ENCODE measurements around the gene IL1A. TPM values are rescaled to one million over a fixed set of nuclear protein-coding genes. Genes with fewer than 3 reads are reported as not detected.

The IL1A gene
- total RNA-seq, 1 donor from 2014 or later = not detected

GRCh38 chr2:112764071-112765044, 19.9 kb downstream of the IL1A start, which contains the start of gene CKAP2L:
TSS of gene CKAP2L (minus strand) at chr2:112764609. CDS start at chr2:112764598, 11 bp downstream.
- Mint-ChIP-seq H3K4me1 (ENCODE audit: low read depth, unreplicated experiment) (no peaks in the 10 kb centered on the region), H3K4me3 (ENCODE audit: unreplicated experiment) (peak within 1 kb of the TSS; percentile 99), H3K9me3 (ENCODE audit: unreplicated experiment) (no peaks in the 10 kb centered on the region), H3K36me3 (ENCODE audit: unreplicated experiment) (no peaks in the 10 kb centered on the region), H3K27ac (ENCODE audit: unreplicated experiment) (peak within 1 kb of the TSS; percentile 31), H3K27me3 (ENCODE audit: unreplicated experiment) (no peaks in the 10 kb centered on the region)
- TF ChIP-seq, protein P1, sequence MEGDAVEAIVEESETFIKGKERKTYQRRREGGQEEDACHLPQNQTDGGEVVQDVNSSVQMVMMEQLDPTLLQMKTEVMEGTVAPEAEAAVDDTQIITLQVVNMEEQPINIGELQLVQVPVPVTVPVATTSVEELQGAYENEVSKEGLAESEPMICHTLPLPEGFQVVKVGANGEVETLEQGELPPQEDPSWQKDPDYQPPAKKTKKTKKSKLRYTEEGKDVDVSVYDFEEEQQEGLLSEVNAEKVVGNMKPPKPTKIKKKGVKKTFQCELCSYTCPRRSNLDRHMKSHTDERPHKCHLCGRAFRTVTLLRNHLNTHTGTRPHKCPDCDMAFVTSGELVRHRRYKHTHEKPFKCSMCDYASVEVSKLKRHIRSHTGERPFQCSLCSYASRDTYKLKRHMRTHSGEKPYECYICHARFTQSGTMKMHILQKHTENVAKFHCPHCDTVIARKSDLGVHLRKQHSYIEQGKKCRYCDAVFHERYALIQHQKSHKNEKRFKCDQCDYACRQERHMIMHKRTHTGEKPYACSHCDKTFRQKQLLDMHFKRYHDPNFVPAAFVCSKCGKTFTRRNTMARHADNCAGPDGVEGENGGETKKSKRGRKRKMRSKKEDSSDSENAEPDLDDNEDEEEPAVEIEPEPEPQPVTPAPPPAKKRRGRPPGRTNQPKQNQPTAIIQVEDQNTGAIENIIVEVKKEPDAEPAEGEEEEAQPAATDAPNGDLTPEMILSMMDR (IDR thresholded peaks at IDR 0.05; ENCODE audit: partially characterized antibody, unreplicated experiment) = no peak
- peak; percentile 95 for DNase-seq

DNA sequence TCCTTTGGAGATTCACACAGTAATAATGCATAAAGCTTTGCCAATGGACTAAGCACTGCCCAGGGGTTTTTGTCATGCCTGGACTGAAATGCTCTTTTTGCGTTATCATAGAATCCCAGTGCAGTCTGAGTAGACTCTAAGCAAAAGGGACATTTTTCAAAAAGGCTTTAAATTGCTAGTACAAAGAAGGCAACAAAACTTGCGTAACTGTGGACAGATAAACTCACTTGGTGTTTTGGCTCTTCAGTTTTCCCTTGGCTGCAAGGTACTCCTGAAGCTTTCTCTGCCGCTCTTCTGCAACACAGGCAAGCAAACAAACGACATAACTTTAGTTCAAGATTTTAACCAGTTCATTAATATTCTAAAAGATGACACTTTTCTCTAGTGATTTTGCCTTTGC, 22.0 kb downstream of the IL1A start:
- Mint-ChIP-seq H3K4me1 (ENCODE audit: low read depth, unreplicated experiment) (no peaks in the 10 kb centered on the region), H3K9me3 (ENCODE audit: unreplicated experiment) (no peaks in the 10 kb centered on the region), H3K36me3 (ENCODE audit: unreplicated experiment) (no peaks in the 10 kb centered on the region), H3K4me3 (ENCODE audit: unreplicated experiment) (no peak overlapping the region), H3K27ac (ENCODE audit: unreplicated experiment) (no peak overlapping the region), H3K27me3 (ENCODE audit: unreplicated experiment) (no peaks in the 10 kb centered on the region)
- TF ChIP-seq, protein P1 (IDR thresholded peaks at IDR 0.05; ENCODE audit: partially characterized antibody, unreplicated experiment) = no peak
- no peak for DNase-seq

- Mint-ChIP-seq H3K36me3 (ENCODE audit: unreplicated experiment) (no peaks in the 10 kb centered on the region), H3K27me3 (ENCODE audit: unreplicated experiment) (no peaks in the 10 kb centered on the region), H3K4me1 (ENCODE audit: low read depth, unreplicated experiment) (no peaks in the 10 kb centered on the region), H3K9me3 (ENCODE audit: unreplicated experiment) (no peaks in the 10 kb centered on the region), H3K4me3 (ENCODE audit: unreplicated experiment) (no peak overlapping the region), H3K27ac (ENCODE audit: unreplicated experiment) (no peak overlapping the region)
- TF ChIP-seq, protein P1 (IDR thresholded peaks at IDR 0.05; ENCODE audit: partially characterized antibody, unreplicated experiment) = no peak
- DNase-seq = no peak
Observed at GRCh38 chr2:112760149-112760548, 24.1 kb downstream of the IL1A start.

DNA sequence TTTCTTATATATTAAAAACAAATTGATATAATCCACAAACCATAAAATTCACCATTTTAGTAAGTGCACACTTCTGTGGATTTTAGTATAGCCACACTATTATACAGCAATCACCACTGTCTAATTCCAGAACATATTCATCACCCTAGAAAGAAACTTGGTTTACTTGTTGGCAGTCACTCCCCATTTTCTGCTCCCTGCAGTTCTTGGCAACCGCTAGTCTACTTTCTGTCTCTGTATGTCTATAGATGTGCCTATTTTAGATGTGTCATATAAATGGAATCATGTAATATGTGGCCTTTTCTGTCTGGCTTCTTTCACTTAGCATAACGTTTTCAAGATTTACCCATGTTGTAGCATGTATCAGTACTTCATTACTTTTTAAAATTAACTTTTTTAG, 25.6 kb downstream of the IL1A start:
- TF ChIP-seq, protein P1 (IDR thresholded peaks at IDR 0.05; ENCODE audit: partially characterized antibody, unreplicated experiment) = no peak
- Mint-ChIP-seq H3K27ac (ENCODE audit: unreplicated experiment) (no peak overlapping the region), H3K4me1 (ENCODE audit: low read depth, unreplicated experiment) (no peaks in the 10 kb centered on the region), H3K36me3 (ENCODE audit: unreplicated experiment) (no peaks in the 10 kb centered on the region), H3K27me3 (ENCODE audit: unreplicated experiment) (no peaks in the 10 kb centered on the region), H3K4me3 (ENCODE audit: unreplicated experiment) (no peak overlapping the region), H3K9me3 (ENCODE audit: unreplicated experiment) (no peaks in the 10 kb centered on the region)
- no peak for DNase-seq

- no peak for DNase-seq
- no peak overlapping the region for H3K4me3 Mint-ChIP-seq (ENCODE audit: unreplicated experiment)
- H3K4me1 Mint-ChIP-seq (ENCODE audit: low read depth, unreplicated experiment) = no peaks in the 10 kb centered on the region
- H3K9me3 Mint-ChIP-seq (ENCODE audit: unreplicated experiment) = no peaks in the 10 kb centered on the region
- H3K36me3 Mint-ChIP-seq (ENCODE audit: unreplicated experiment) = no peaks in the 10 kb centered on the region
- H3K27me3 Mint-ChIP-seq (ENCODE audit: unreplicated experiment) = no peaks in the 10 kb centered on the region
- H3K27ac Mint-ChIP-seq (ENCODE audit: unreplicated experiment) = no peak overlapping the region
- TF ChIP-seq, protein P1 (IDR thresholded peaks at IDR 0.05; ENCODE audit: partially characterized antibody, unreplicated experiment) = no peak
Observed at GRCh38 chr2:112757265-112757664, 27.0 kb downstream of the IL1A start.
